PC-9 (cell line): ENCODE measurements around the gene CBY3. TPM values are rescaled to one million over a fixed set of nuclear protein-coding genes. Genes with fewer than 3 reads are reported as not detected.

ENCODE experiments used
- BruUV-seq: library from RNA; stranded (reverse); fragments of 400-500 nt; replicated peaks from 2 replicates; lab custom pipeline; 2021; lab: Mats Ljungman, UMichigan
- CTCF ChIA-PET: fragments of 300-600 bp; sonication (Branson Sonifier 250); formaldehyde crosslinking; loops from one replicate; lab custom pipeline; 2022; ENCODE audit warnings: antibody characterized with exemption; lab: Charles Lee
- POLR2A ChIA-PET: fragments of 300-600 bp; sonication (Branson Sonifier 250); formaldehyde crosslinking; loops from one replicate; lab custom pipeline; 2022; ENCODE audit warnings: antibody characterized with exemption; ENCODE audit not compliant: unreplicated experiment; lab: Charles Lee
- DNase-seq, 2 experiments: peaks; one replicate each; pipeline versions ENCODE4 v3.0.0 to v3.0.0-alpha.2; 2015 to 2022; ENCODE audit warnings: mixed read lengths in 1 of 2
- H2AFZ ChIP-seq: fragments of 200-600 bp; sonication (generic); 2 replicates; pipeline ENCODE4 v1.8.1; 2017; ENCODE audit warnings: antibody characterized with exemption
- H3F3A ChIP-seq: fragments of 200-600 bp; sonication (generic); 2 replicates; pipeline ENCODE4 v1.8.1; 2017; ENCODE audit warnings: antibody characterized with exemption, mild to moderate bottlenecking, low read depth; ENCODE audit not compliant: insufficient read depth
- H3K27ac ChIP-seq: fragments of 200-600 bp; sonication (generic); 2 replicates; pipeline ENCODE4 v1.6.1; 2016; ENCODE audit warnings: mixed run types
- H3K27me3 ChIP-seq: fragments of 200-600 bp; sonication (generic); 2 replicates; pipeline ENCODE4 v1.6.1; 2016; ENCODE audit warnings: low read depth, mixed run types; ENCODE audit not compliant: insufficient read depth
- H3K36me3 ChIP-seq: fragments of 200-600 bp; sonication (generic); 2 replicates; pipeline ENCODE4 v1.6.1; 2016; ENCODE audit warnings: low read depth, mixed run types
- H3K4me1 ChIP-seq: fragments of 200-600 bp; sonication (generic); replicated peaks from 2 replicates; pipeline ENCODE4 v1.6.1; 2016; ENCODE audit warnings: mixed run types; ENCODE audit not compliant: insufficient read depth
- H3K4me2 ChIP-seq: fragments of 200-600 bp; sonication (generic); 2 replicates; pipeline ENCODE4 v1.6.1; 2017; ENCODE audit warnings: mixed run types
- H3K4me3 ChIP-seq: fragments of 200-600 bp; sonication (generic); 2 replicates; pipeline ENCODE4 v1.6.1; 2016; ENCODE audit warnings: mixed run types
- H3K79me2 ChIP-seq: fragments of 200-600 bp; sonication (generic); 2 replicates; pipeline ENCODE4 v1.6.1; 2017; ENCODE audit warnings: low read depth, mixed run types
- H3K9me2 ChIP-seq: fragments of 200-600 bp; sonication (generic); 2 replicates; pipeline ENCODE4 v1.8.1; 2017; ENCODE audit warnings: mild to moderate bottlenecking; ENCODE audit not compliant: insufficient read depth
- H3K9me3 ChIP-seq: fragments of 200-600 bp; sonication (generic); 2 replicates; pipeline ENCODE4 v1.8.1; 2016; ENCODE audit warnings: low read depth; ENCODE audit not compliant: insufficient read depth
- H4K20me1 ChIP-seq: fragments of 200-600 bp; sonication (generic); 2 replicates; pipeline ENCODE4 v1.8.1; 2017; ENCODE audit not compliant: insufficient read depth
- CTCF ChIP-seq: fragments of 200-600 bp; sonication (generic); conservative IDR thresholded peaks from 2 replicates; pipeline ENCODE4 v1.6.1; 2017; ENCODE audit warnings: mixed run types, antibody characterized with exemption, mild to moderate bottlenecking, moderate library complexity
- EZH2 ChIP-seq: fragments of 200-600 bp; sonication (generic); IDR thresholded peaks from 2 replicates; pipeline ENCODE4 v1.8.0; 2017; ENCODE audit warnings: antibody characterized with exemption, low read depth
- intact Hi-C: fragments of 100-400 bp; cut with micrococcal nuclease; formaldehyde crosslinking; loops from one replicate; pipeline ENCODE4 v1.10.0; 2022; ENCODE audit not compliant: unreplicated experiment
- total RNA-seq: library from RNA; stranded (reverse); gene quantifications from 2 replicates; pipeline ENCODE4 v1.2.3, GENCODE V29; 2021

Gene CBY3
- total RNA-seq, 1 experiment from 2014 or later = not detected

GRCh38 chr5:179699616-179700237 is 18.9 kb upstream of the CBY3 start:
- Histone ChIP-seq H3K27ac (peak overlapping the region; percentile 84), H3F3A (peaks cover 10% of the 10 kb centered on the region; the same call in 1 of the 2 replicates), H3K9me2 (no peaks in the 10 kb centered on the region), H3K9me3 (no peaks in the 10 kb centered on the region), H3K4me3 (peak overlapping the region; percentile 89), H4K20me1 (peaks cover 49% of the 10 kb centered on the region), H3K4me2 (peak overlapping the region; percentile 89), H3K27me3 (no peaks in the 10 kb centered on the region), H2AFZ (no peak overlapping the region), H3K79me2 (peaks cover 65% of the 10 kb centered on the region), H3K4me1 (peaks cover 25% of the 10 kb centered on the region), H3K36me3 (peaks cover 26% of the 10 kb centered on the region)
- ChIA-PET CTCF (no interaction called here), POLR2A (interaction anchor here (0.6 kb wide), 1 partner anchor 37 kb away, joined by 9 read pairs; no protein-coding TSS in a partner anchor)
- TF ChIP-seq EZH2 (no peak), CTCF (no peak)
- no peak for DNase-seq
- intact Hi-C loops = loop anchor here (1.0 to 2.0 kb wide), 2 partner anchors 141 to 148 kb away; no protein-coding TSS in a partner anchor
- no TSS peak for BruUV-seq

GRCh38 chr5:179698935-179699615 is 18.2 kb upstream of the CBY3 start, which contains the start of gene CANX:
TSS of gene CANX (plus strand) at chr5:179698967. CDS start at chr5:179705682, 6,715 bp downstream.
- peaks cover 7% of the 10 kb centered on the region; the same call in 1 of the 2 replicates for H3F3A ChIP-seq
- peak within 1 kb of the TSS; percentile 90 for H3K4me2 ChIP-seq
- POLR2A ChIA-PET = no interaction called here
- peak within 1 kb of the TSS; percentile 77 for H2AFZ ChIP-seq
- no peaks in the 10 kb centered on the region for H3K9me3 ChIP-seq
- H4K20me1 ChIP-seq = peaks cover 44% of the 10 kb centered on the region
- peaks cover 22% of the 10 kb centered on the region for H3K36me3 ChIP-seq
- peaks cover 58% of the 10 kb centered on the region for H3K79me2 ChIP-seq
- no peak for DNase-seq
- H3K4me1 ChIP-seq = peaks cover 25% of the 10 kb centered on the region
- TF ChIP-seq EZH2 (no peak), CTCF (no peak)
- CTCF ChIA-PET = no interaction called here
- H3K27me3 ChIP-seq = no peaks in the 10 kb centered on the region
- H3K27ac ChIP-seq = peak within 1 kb of the TSS; percentile 91
- H3K9me2 ChIP-seq = no peaks in the 10 kb centered on the region
- BruUV-seq = TSS peak; percentile 38
- intact Hi-C loops = loop anchor here (1.0 to 2.0 kb wide), 5 partner anchors 21 to 148 kb away; partner anchors contain the start of genes HNRNPH1 and MAML1
- H3K4me3 ChIP-seq = peak within 1 kb of the TSS; percentile 89
